ENCODE data around the gene NCKAP5.

- TF ChIP-seq POLR2A (IDR thresholded peaks at IDR 0.05) = no peak
- no peak for TF ChIP-seq CTCF (IDR thresholded peaks at IDR 0.05 in 8 of 11, conservative IDR thresholded peaks at IDR 0.05 in 3 of 11)
These were observed 35.3 kb downstream of the NCKAP5 start for GRCh38 chr2:133532919-133533318.

All from spleen (tissue), 7 donors.